ENCODE measurements around the gene DAPK1. TPM values are rescaled to one million over a fixed set of nuclear protein-coding genes. Genes with fewer than 3 reads are reported as not detected.
A peak's percentile ranks its signal among the peaks of the same experiment; 100 is the strongest.

The DAPK1 gene
- polyA plus RNA-seq, 1 of the 3 experiments (the other 2 are of a cell fraction): 0.61 TPM

GRCh38 chr9:87667164-87667738 lies 169.6 kb downstream of the DAPK1 start:
- no peaks in the 10 kb centered on the region; a peak in 2 of 4 replicates for H3K4me1 ChIP-seq (ENCODE audit: control insufficient read depth in 1 of 2, insufficient read depth in 2 of 2, low read depth in 1 of 2, low read length in 1 of 2)
- ChIA-PET POLR2A (no interaction called here), CTCF (interaction anchor here (1.2 to 1.4 kb wide), 2 partner anchors 11 to 330 kb away, joined by 3 to 4 read pairs; no protein-coding TSS in a partner anchor)
- H3K27ac ChIP-seq (ENCODE audit: low read depth in 2 of 2, low read length in 1 of 2): no peak overlapping the region
- no peaks in the 10 kb centered on the region for H3K27me3 ChIP-seq (ENCODE audit: insufficient read depth)
- H3K9ac ChIP-seq: no peak overlapping the region
- H3F3A ChIP-seq (replicated peaks; ENCODE audit: insufficient read depth): no peaks in the 10 kb centered on the region
- H3K79me2 ChIP-seq (ENCODE audit: insufficient read depth): no peaks in the 10 kb centered on the region
- WGBS (ENCODE audit: low lambda C conversion rate): 56% methylated on average over 2 of the region's 3 CpGs
- no peaks in the 10 kb centered on the region for H3K36me3 ChIP-seq (replicated peaks in 1 of 2; ENCODE audit: control insufficient read depth in 1 of 2, insufficient read depth in 2 of 2, low read length in 1 of 2)
- TF ChIP-seq RAD21 (IDR thresholded peaks at IDR 0.05; ENCODE audit: low read length): peak; percentile 34; the same call in 1 of the 2 replicates
- no peak for TF ChIP-seq NRF1 (IDR thresholded peaks at IDR 0.05; ENCODE audit: low read depth, low read length)
- TF ChIP-seq SIN3A (IDR thresholded peaks at IDR 0.05; ENCODE audit: borderline replicate concordance, low read depth, low read length): no peak
- TF ChIP-seq ZBTB33 (IDR thresholded peaks at IDR 0.05; ENCODE audit: borderline replicate concordance, low read depth): no peak
- no peak for TF ChIP-seq ELF1 (IDR thresholded peaks at IDR 0.05)
- TF ChIP-seq CTCF (IDR thresholded peaks at IDR 0.05): peak; percentile 20
- no peaks in the 10 kb centered on the region for H3K9me3 ChIP-seq
- no peak overlapping the region for H3K4me2 ChIP-seq
- peak; percentile 46 for DNase-seq
- H3K9me2 ChIP-seq: no peaks in the 10 kb centered on the region
- no peak overlapping the region for H2AFZ ChIP-seq (ENCODE audit: low read depth)
- no peaks in the 10 kb centered on the region for H4K20me1 ChIP-seq (ENCODE audit: insufficient read depth)
- no peak overlapping the region; a peak in 1 of 4 replicates for H3K4me3 ChIP-seq (ENCODE audit: low read depth in 2 of 2, low read length in 1 of 2)

- H3K36me3 ChIP-seq (replicated peaks in 1 of 2; ENCODE audit: control insufficient read depth in 1 of 2, insufficient read depth in 2 of 2, low read length in 1 of 2): no peaks in the 10 kb centered on the region
- H4K20me1 ChIP-seq (ENCODE audit: insufficient read depth): no peaks in the 10 kb centered on the region
- H3K4me2 ChIP-seq: no peak overlapping the region
- no peaks in the 10 kb centered on the region for H3K27me3 ChIP-seq (ENCODE audit: insufficient read depth)
- 66% methylated on average over 8 of the region's 8 CpGs for WGBS (ENCODE audit: low lambda C conversion rate)
- TF ChIP-seq GABPA (IDR thresholded peaks at IDR 0.05; ENCODE audit: low read depth) (no peak), NRF1 (IDR thresholded peaks at IDR 0.05; ENCODE audit: low read depth, low read length) (no peak), TEAD4 (IDR thresholded peaks at IDR 0.05; ENCODE audit: borderline replicate concordance, insufficient read depth) (no peak)
- TF ChIP-seq, protein P1, sequence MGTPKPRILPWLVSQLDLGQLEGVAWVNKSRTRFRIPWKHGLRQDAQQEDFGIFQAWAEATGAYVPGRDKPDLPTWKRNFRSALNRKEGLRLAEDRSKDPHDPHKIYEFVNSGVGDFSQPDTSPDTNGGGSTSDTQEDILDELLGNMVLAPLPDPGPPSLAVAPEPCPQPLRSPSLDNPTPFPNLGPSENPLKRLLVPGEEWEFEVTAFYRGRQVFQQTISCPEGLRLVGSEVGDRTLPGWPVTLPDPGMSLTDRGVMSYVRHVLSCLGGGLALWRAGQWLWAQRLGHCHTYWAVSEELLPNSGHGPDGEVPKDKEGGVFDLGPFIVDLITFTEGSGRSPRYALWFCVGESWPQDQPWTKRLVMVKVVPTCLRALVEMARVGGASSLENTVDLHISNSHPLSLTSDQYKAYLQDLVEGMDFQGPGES (IDR thresholded peaks at IDR 0.05; ENCODE audit: low read depth, low read length): no peak
- H3F3A ChIP-seq (replicated peaks; ENCODE audit: insufficient read depth): no peaks in the 10 kb centered on the region
- no peak overlapping the region for H3K4me3 ChIP-seq (ENCODE audit: low read depth in 2 of 2, low read length in 1 of 2)
- no peak overlapping the region for H3K27ac ChIP-seq (ENCODE audit: low read depth in 2 of 2, low read length in 1 of 2)
- no peak overlapping the region for H3K9ac ChIP-seq
- no peaks in the 10 kb centered on the region for H3K79me2 ChIP-seq (ENCODE audit: insufficient read depth)
- no peaks in the 10 kb centered on the region for H3K9me2 ChIP-seq
- H3K4me1 ChIP-seq (ENCODE audit: control insufficient read depth in 1 of 2, insufficient read depth in 2 of 2, low read depth in 1 of 2, low read length in 1 of 2): no peaks in the 10 kb centered on the region; a peak in 1 of 4 replicates
- DNase-seq: no peak
- H2AFZ ChIP-seq (ENCODE audit: low read depth): no peak overlapping the region
- ChIA-PET CTCF (interaction anchor here (0.8 to 1.2 kb wide), 3 partner anchors 10 to 1254 kb away, joined by 3 to 4 read pairs (median 3); no protein-coding TSS in a partner anchor), POLR2A (no interaction called here)
- no peaks in the 10 kb centered on the region for H3K9me3 ChIP-seq
Observed at GRCh38 chr9:87668222-87668621, 170.6 kb downstream of the DAPK1 start.

All from SK-N-SH (cell line).